Stimulated activated CD8-positive, alpha-beta memory T cell treated with anti-CD3 and anti-CD28 coated beads, Interleukin-7, amount 100 ng/mL, for 24 hours (primary cell): ENCODE results near the gene MTM1.

Experiments
- DNase-seq: peaks from one replicate; pipeline ENCODE4 v3.0.0-alpha.2; 2020; ENCODE audit warnings: low read depth

The MTM1 gene

DNA sequence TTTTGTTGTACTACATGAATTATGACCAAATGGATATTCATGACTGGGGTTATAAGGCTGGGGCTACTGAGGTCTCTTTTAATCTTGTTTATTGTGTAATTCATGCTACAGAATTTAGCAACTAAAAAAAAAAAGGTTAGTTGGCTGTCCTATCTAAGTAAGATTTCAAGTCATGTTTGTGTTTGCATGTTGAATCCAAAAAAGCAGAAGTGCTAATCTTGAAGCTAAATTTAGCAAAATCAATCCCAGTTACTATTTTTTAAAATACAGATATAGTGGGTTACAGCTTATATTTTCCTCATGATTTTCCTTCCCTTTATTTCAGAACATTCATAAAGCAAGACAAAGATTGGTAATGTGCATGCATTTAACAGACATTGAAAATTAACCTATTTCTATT lies 144.2 kb downstream of the MTM1 start:
- DNase-seq: no peak

DNA sequence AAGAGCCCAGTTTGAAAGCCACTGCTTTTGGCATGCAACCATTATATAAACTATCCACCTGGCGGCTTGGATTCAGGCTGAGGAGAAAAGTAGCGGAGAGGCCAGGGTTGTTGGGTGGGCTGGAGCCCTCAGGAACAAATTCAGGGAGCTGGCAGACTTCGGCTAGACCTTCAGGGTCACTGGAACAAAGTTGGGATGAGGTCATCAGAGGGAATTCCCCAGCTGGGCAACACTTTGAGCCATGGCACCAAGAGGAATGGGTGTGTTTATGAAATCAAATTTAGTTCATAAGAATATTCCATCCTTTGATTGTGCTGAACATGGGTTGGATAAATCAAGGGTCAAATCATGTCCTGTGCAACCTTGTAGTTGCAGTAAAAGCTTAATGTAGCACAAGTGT lies 146.8 kb downstream of the MTM1 start:
- DNase-seq: no peak

DNA sequence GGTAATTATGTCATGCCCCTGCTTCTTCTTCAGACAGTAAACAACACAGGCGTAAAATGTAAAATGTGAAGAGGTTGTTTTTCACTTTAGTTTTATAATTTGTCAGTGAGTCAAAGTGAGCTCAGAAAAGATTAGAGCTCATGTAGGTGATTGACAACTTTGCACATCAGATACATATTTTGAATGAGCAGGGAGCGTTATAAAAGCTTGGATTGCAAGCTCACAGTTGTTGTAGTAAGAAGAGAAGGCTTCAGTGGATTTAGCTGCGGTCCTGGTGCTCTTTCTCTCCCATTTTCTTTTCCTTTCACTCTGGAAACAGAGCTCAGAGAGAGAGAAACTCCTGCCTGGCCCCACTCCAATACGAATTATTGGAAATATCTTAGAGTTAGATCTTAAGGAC lies 151.2 kb downstream of the MTM1 start:
- no peak for DNase-seq
